Gastrocnemius medialis (tissue), 4 donors: Measurements from ENCODE around the gene VKORC1L1. TPM values are rescaled to one million over a fixed set of nuclear protein-coding genes. Genes with fewer than 3 reads are reported as not detected.

Experiments
- ATAC-seq, 2 donors: fragments of 150-250 bp; one replicate each; pipeline ENCODE4 v1.9.1; 2016
- DNase-seq, 2 donors: peaks; one replicate each; pipeline ENCODE4 v3.0.0-alpha.2; 2019
- H3K27ac ChIP-seq, 4 donors: fragments of 200-600 bp; sonication (generic); 1 replicate in 1 of 4; 2 replicates in 3 of 4; pipeline ENCODE4 v1.5.1; 2016 to 2018; ENCODE audit warnings: mild to moderate bottlenecking in 2 of 4, moderate library complexity in 1 of 4
- H3K27me3 ChIP-seq, 3 donors: fragments of 200-600 bp; sonication (generic) in 2 of 3; 1 replicate in 1 of 3; 2 replicates in 2 of 3; pipeline versions ENCODE4 v1.5.1 to v1.6.0; 2016 to 2019; ENCODE audit warnings: mild to moderate bottlenecking in 1 of 3, moderate library complexity in 1 of 3
- H3K36me3 ChIP-seq, 2 donors: fragments of 200-600 bp; sonication (generic) in 1 of 2; one replicate each; pipeline ENCODE4 v1.5.1; 2017 to 2018
- H3K4me1 ChIP-seq, 2 donors: fragments of 200-600 bp; sonication (generic) in 1 of 2; one replicate each; pipeline ENCODE4 v1.5.1; 2016 to 2017; ENCODE audit warnings: mild to moderate bottlenecking in 2 of 2
- H3K4me3 ChIP-seq, 4 donors: fragments of 200-600 bp; sonication (generic) in 3 of 4; 1 replicate in 1 of 4; 2 replicates in 3 of 4; pipeline ENCODE4 v1.5.1; 2016 to 2019; ENCODE audit warnings: mild to moderate bottlenecking in 2 of 4
- H3K9me3 ChIP-seq, 3 donors: fragments of 200-600 bp; sonication (generic) in 2 of 3; 1 replicate in 1 of 3; 2 replicates in 2 of 3; pipeline ENCODE4 v1.5.1; 2016 to 2019
- CTCF ChIP-seq, 5 experiments: fragments of 450-650 bp in 3 of 5; fragments of 200-600 bp in 2 of 5; sonication (generic) in 2 of 5; IDR thresholded peaks in 4 of 5; conservative IDR thresholded peaks in 1 of 5; 1 replicate in 4 of 5; 2 replicates in 1 of 5; pipeline ENCODE4 v1.5.1; 2016 to 2019; ENCODE audit warnings: antibody characterized with exemption in 5 of 5, mild to moderate bottlenecking in 3 of 5, moderate library complexity in 3 of 5
- POLR2A ChIP-seq, 2 donors: fragments of 450-650 bp; IDR thresholded peaks; one replicate each; pipeline ENCODE4 v1.6.1; 2017; ENCODE audit warnings: antibody characterized with exemption in 2 of 2, mild to moderate bottlenecking in 2 of 2, moderate library complexity in 2 of 2
- in situ Hi-C, 4 donors: fragments of 200-750 bp; cut with MboI; loops; one replicate each; pipeline versions ENCODE4 v1.15.0 to v1.8.0; 2017; ENCODE audit warnings: low sequenced_read_pairs in 4 of 4
- intact Hi-C: fragments of 100-400 bp; cut with DNase I; formaldehyde crosslinking; loops from one replicate; pipeline ENCODE4 v1.15.1; 2023; ENCODE audit warnings: low total_unique reads
- total RNA-seq, 4 donors: library from RNA; depleted of rRNA; stranded (reverse); fragments of >200 nt; gene quantifications; one replicate each; pipeline versions ENCODE4 v1.1.0 to v1.2.3, GENCODE V29; 2016

The VKORC1L1 gene
- total RNA-seq, 4 donors from 2014 or later = 11.5 to 17.5 (median 14.9) TPM

GRCh38 chr7:65974191-65974801 is 101.4 kb downstream of the VKORC1L1 start:
- in situ Hi-C loops (no loop called here), intact Hi-C loops (no loop called here)
- Histone ChIP-seq H3K27me3 (no peaks in the 10 kb centered on the region), H3K4me1 (no peaks in the 10 kb centered on the region), H3K27ac (no peak overlapping the region), H3K36me3 (peaks cover 0 to 65% of the 10 kb centered on the region in 2 donors), H3K4me3 (no peak overlapping the region), H3K9me3 (no peaks in the 10 kb centered on the region)
- TF ChIP-seq CTCF (IDR thresholded peaks at IDR 0.05 in 4 of 5, conservative IDR thresholded peaks at IDR 0.05 in 1 of 5) (no peak), POLR2A (IDR thresholded peaks at IDR 0.05) (no peak)
- ATAC-seq = no peak
- DNase-seq = no peak

- peaks cover 0 to 63% of the 10 kb centered on the region in 2 donors for H3K36me3 ChIP-seq
- in situ Hi-C loops = loop anchor here in 3 of 4 donors (25.0 kb wide), 1 partner anchor 238 kb away; no protein-coding TSS in a partner anchor
- no peak for ATAC-seq
These were observed 102.0 kb downstream of the VKORC1L1 start for GRCh38 chr7:65974876-65975275.

GRCh38 chr7:65975814-65976445 is 103.1 kb downstream of the VKORC1L1 start:
- Histone ChIP-seq H3K9me3 (no peaks in the 10 kb centered on the region), H3K36me3 (peaks cover 0 to 56% of the 10 kb centered on the region in 2 donors), H3K4me1 (peaks cover 7 to 8% of the 10 kb centered on the region in 2 donors), H3K27ac (no peak overlapping the region), H3K4me3 (no peak overlapping the region), H3K27me3 (no peaks in the 10 kb centered on the region)
- ATAC-seq = no peak
- no peak for DNase-seq
- intact Hi-C loops = no loop called here
- TF ChIP-seq CTCF (IDR thresholded peaks at IDR 0.05 in 4 of 5, conservative IDR thresholded peaks at IDR 0.05 in 1 of 5) (no peak), POLR2A (IDR thresholded peaks at IDR 0.05) (no peak)
- in situ Hi-C loops = loop anchor here in 3 of 4 donors (25.0 kb wide), 1 partner anchor 239 kb away; no protein-coding TSS in a partner anchor

More at GRCh38 chr7:65974876-65975275, 102.0 kb downstream of the VKORC1L1 start:
- DNase-seq = no peak
- no peak for TF ChIP-seq POLR2A (IDR thresholded peaks at IDR 0.05)
- no peak for TF ChIP-seq CTCF (IDR thresholded peaks at IDR 0.05 in 4 of 5, conservative IDR thresholded peaks at IDR 0.05 in 1 of 5)
- Histone ChIP-seq H3K9me3 (no peaks in the 10 kb centered on the region), H3K27ac (no peak overlapping the region), H3K4me1 (no peaks in the 10 kb centered on the region), H3K4me3 (no peak overlapping the region), H3K27me3 (no peaks in the 10 kb centered on the region)
- intact Hi-C loops = no loop called here

- DNase-seq (no peak), ATAC-seq (no peak)
- Histone ChIP-seq H3K4me1 (peaks cover 11 to 15% of the 10 kb centered on the region in 2 donors), H3K4me3 (no peak overlapping the region), H3K27me3 (no peaks in the 10 kb centered on the region), H3K9me3 (no peaks in the 10 kb centered on the region), H3K36me3 (peaks cover 0 to 48% of the 10 kb centered on the region in 2 donors), H3K27ac (no peak overlapping the region)
- in situ Hi-C loops = loop anchor here in 3 of 4 donors (25.0 kb wide), 1 partner anchor 239 kb away; no protein-coding TSS in a partner anchor
- TF ChIP-seq CTCF (IDR thresholded peaks at IDR 0.05 in 4 of 5, conservative IDR thresholded peaks at IDR 0.05 in 1 of 5) = no peak
- no peak for TF ChIP-seq POLR2A (IDR thresholded peaks at IDR 0.05)
- intact Hi-C loops = no loop called here
These were observed 103.9 kb downstream of the VKORC1L1 start for GRCh38 chr7:65976659-65977196.
